ENCODE measurements around the gene PHF2. TPM values are rescaled to one million over a fixed set of nuclear protein-coding genes. Genes with fewer than 3 reads are reported as not detected.

PHF2 gene
- total and polyA plus RNA-seq, 2 of the 8 experiments (the other 6 are each of a cell fraction or from before 2014, with no cell fraction given), result 3.4 to 9.4 TPM

DNA sequence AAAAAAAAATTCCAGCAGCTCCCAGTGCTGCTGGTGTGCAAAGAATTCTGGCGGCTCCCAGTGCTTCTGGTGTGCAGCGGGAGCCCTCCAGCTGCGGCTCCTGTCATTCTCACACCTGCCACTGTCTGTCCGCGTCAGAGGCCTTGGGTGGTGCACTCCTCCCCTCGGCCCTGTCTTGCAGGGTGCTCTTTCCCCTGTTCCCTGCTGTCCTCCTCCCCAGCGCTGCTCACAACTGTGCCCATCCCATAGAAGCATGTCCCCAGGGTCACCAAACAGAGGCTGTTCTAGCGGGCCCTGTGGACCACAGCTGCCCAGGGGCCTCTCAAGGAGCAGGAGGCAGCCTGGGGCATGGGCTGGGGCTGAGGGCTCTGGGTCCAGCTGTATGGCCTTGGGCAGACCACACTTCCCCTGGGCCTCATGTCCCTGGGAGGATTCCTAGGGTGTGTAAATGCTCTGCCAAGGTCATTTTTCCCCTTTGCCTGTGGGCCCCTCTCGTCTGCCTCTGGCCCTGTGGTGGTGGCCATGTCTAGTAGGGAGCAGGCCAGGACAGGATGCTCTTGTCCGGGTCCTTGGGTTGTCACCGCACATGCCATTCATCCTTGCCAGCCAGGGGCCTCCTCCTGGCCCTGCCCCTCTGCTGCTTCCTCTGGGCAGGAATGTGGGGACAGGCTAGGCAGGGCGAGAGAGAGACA, 68.2 kb downstream of the PHF2 start (continued):
- TF ChIP-seq CHD7 (IDR thresholded peaks at IDR 0.05; ENCODE audit: insufficient replicate concordance, low read length), result no peak
- TF ChIP-seq ASH2L (IDR thresholded peaks at IDR 0.05; ENCODE audit: low read length), result no peak
- TF ChIP-seq TBP (IDR thresholded peaks at IDR 0.05; ENCODE audit: low read depth, low read length), result no peak
- no peak for TF ChIP-seq MAFK (IDR thresholded peaks at IDR 0.05; ENCODE audit: low read depth, low read length)
- TF ChIP-seq KDM1A (IDR thresholded peaks at IDR 0.05; ENCODE audit: borderline replicate concordance, low read length), result no peak
- no peak for TF ChIP-seq SIRT6 (IDR thresholded peaks at IDR 0.05; ENCODE audit: low read length)
- TF ChIP-seq SIN3A (conservative IDR thresholded peaks at IDR 0.05 in 1 of 2, IDR thresholded peaks at IDR 0.05 in 1 of 2; ENCODE audit: low read depth in 1 of 2, low read length in 2 of 2), result no peak
- no peak for TF ChIP-seq CREB1 (IDR thresholded peaks at IDR 0.05)
- TF ChIP-seq CHD1 (IDR thresholded peaks at IDR 0.05; ENCODE audit: low read depth, low read length), result no peak

All from H1 (cell line).